AG08396 (cell line): Measurements from ENCODE around the gene MALRD1.

ENCODE experiments used
- DNase-seq: peaks from one replicate; pipeline ENCODE4 v3.0.0; 2012; ENCODE audit warnings: low spot score, mixed read lengths

Gene MALRD1

DNA sequence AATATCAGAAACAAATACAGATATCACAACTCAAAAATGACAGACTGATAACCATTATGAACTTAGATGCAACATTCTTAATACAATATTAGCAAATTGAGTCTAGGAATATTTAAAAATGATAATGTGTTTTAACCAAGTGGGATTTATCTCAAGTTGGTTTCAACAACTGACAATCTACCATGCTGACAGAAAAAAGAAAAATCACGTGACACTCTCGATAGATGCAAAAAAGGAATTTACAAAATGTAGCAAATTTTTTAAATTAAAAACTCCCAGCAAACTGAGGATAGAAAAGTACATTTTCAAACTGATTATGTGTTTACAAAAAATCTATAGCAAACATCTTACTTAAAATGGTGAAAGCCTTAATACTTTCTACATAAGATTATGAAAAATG is 177.4 kb downstream of the MALRD1 start:
- no peak for DNase-seq

GRCh38 chr10:19231034-19231433 is 182.4 kb downstream of the MALRD1 start:
- no peak for DNase-seq

DNA sequence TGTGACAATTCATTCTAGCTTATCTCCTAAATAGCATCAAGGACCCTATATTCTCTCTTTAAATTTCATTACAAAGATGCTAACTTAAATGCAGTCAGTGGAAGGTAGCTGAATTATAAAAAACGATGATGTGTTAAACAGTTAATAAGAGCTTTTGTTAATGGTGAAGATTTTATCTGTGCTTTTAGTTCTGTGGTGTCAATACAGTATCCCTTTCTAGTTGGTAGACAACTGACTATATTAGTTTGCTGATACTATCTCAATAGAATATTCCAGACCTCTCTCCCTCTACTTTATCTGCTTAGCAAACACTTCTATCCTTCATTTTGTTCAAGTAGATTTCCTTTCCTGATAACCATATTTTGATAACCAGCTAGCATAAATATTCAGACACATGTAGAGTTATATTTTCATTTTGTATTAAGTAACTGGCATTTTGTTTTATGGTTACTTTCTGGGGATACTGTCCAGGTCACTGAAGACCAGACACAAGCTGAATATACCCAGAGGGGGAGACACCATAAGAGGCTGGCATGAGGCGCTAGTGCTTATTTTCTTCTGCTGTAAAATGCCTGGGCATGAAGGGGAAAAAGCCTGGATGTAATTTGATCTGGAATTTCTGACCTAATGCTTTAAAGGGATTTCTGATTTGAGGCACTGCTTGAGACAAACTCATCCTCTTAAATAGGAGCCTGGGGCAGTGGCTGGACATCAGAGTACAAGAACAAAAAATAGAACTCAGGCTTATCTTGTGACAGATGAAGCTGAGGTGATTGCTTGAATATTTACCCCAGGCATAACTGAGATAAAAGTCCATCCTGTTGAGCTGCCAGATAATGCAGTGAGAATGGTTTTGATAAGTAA is 197.5 kb downstream of the MALRD1 start:
- DNase-seq: no peak

GRCh38 chr10:19247843-19248242 is 199.2 kb downstream of the MALRD1 start:
- DNase-seq: no peak

- DNase-seq: peak; percentile 8
These were observed 201.9 kb downstream of the MALRD1 start for GRCh38 chr10:19250546-19250945.

GRCh38 chr10:19252531-19252930 is 203.9 kb downstream of the MALRD1 start:
- no peak for DNase-seq

- DNase-seq: no peak
These were observed 207.7 kb downstream of the MALRD1 start for GRCh38 chr10:19256331-19256730.

GRCh38 chr10:19263262-19263661 is 214.7 kb downstream of the MALRD1 start:
- DNase-seq: no peak

DNA sequence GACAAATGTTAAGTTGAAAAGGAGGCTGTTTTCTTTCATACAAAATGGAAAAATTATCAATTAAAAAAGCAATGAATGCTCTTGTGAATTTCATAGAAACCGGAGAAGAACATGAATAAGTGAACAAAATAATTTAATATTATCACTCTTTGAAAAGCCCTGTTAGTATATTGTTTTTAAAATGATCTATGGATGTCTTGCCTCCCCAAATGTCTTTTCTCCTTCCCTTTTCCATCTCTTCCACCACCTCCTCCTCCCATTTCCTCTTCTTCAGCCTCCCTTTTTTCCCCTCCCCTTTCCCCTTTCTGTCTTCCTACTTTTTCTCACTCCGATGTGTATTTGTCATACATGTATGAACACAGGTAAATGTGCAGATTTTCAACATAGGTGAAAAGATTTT is 234.7 kb downstream of the MALRD1 start:
- no peak for DNase-seq

DNA sequence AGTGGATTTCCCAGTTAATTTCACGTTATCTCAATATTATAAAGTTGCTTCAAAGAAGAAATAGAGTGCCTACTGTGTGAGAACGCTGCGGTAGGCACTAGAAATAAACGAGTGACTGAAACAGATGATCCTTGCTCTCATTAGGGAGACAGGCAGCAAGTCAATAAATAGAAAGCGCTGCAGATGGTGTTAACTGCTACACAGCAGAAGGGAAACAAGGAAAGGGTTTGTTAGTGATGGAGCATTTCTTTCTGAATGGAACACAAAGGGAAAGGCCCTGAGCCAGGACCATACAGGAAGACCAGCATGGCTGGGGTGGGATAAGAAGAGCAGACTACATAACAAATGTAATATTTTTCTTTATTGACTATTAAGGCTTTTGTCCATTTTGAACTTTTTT is 235.2 kb downstream of the MALRD1 start:
- DNase-seq: no peak

GRCh38 chr10:19290770-19291169 is 242.2 kb downstream of the MALRD1 start:
- no peak for DNase-seq

GRCh38 chr10:19294233-19294632 is 245.6 kb downstream of the MALRD1 start:
- DNase-seq: no peak

DNA sequence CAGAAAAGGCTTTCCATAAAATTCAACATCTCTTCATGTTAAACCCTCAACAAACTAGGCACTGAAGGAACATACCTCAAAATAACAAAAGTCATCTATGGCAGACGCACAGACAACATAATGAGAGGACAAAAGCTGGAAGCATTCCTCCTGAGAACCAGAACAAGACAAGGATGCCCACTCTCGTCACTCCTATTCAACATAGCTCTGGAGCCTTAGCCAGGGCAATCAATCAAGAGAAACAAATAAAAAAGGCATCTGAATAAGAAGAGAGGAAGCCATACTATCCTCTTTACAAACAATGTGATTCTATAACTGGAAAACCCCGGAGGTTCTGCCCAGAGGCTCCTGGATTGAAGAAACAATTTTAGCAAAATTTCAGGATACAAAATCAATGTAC is 251.0 kb downstream of the MALRD1 start:
- DNase-seq: no peak

DNA sequence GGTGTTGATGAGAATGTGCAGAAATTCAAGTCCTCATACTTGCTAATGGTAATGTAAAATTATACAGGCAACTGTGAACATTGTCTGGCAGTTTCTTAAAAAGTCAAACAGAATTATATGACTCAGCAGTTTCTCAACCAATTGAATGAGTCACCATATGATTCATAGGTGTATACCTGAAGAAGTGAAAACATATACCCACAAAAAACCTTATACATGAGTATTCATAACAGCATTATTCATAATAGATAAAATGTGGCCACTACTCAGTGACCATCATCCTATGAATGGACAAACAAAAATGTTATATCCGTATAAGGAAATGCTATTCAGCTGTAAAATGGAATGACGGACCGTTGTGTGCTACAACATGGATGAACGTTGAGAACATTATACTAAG is 253.5 kb downstream of the MALRD1 start:
- DNase-seq: peak; percentile 1

DNA sequence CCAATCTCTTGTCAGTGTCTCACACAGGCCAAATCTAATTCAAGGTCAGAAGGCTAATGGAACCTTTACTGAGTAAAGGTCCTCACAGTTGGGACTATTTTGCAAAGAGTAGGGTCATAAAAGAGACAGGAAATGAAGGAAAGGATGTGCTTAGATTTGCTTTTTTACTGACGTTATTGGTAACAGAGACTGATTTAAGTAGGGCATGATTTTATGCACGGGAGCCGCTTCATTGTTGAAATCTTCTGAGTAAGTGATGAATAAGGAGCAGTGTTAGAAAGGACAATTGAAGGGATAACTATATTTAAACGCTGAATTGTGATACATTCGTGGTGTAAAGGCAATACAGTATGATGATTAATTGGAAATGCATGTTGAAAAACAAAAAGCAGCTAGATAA is 261.5 kb downstream of the MALRD1 start:
- no peak for DNase-seq

DNA sequence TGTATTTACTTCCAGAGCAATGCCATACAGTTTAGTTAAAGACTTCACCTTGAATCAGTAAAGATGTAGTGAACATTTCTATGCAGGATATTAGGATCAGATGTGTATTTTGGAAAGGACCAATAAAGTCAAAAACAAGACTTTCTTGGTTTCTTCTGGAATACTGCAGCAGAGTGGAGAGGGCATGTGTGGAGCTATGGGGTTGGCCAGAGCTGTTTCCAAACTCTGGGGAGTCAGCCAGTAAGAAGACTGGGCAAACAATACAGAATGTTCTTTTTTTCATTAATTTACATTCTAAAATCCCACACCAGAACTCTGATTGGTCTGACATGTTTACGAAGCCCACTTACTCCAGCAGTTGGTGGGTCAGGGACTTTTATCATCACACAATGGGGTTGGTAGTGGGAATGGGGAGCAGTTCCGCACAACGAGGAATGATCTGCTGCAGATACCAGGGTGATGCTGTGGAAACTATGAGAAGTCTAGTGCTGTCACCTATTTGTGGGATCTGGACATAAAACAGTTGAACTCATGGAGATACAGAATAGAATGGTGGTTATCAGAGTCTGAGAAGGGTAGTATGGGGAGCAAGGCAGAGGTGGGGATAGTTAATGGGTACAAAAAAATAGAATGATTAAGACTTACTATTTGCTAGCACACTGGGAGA is 267.7 kb downstream of the MALRD1 start:
- DNase-seq: no peak

DNA sequence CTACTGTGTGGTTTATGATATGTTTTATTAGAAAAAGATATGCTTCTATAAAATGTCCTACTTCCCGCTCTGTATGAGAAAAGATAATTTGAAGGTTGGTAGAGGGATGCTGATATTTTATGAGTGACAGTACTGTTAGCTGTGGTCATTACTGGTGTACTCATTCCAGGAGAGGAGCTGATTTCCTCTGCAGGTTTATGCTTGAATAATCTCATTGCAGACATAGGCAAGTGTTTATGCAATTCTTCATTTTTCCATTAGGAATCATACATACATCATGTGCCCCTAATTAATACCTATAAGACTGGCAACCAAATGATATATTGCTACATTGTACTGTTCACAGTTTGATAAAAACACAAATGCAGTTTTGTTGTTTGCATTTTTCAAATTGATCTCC is 269.4 kb downstream of the MALRD1 start:
- no peak for DNase-seq

DNA sequence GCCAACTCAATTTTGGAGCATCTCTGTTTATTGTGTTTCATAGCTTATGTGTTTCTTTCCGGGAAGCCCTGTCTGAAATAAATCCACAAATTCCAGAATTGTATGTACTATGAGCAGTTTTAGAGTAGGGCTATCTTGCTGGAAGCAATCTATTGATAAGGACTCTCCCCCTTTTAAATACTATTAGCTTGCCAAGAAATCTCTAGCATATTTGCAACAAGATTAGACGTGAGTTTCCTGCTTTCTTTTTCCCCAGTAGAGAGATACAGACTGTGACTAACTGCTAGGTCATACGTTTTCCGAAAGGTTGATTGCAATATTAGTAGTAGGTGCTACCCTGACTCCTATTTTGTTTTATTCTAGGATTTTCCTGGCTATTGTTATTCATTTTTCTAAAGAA is 277.0 kb downstream of the MALRD1 start:
- no peak for DNase-seq

DNA sequence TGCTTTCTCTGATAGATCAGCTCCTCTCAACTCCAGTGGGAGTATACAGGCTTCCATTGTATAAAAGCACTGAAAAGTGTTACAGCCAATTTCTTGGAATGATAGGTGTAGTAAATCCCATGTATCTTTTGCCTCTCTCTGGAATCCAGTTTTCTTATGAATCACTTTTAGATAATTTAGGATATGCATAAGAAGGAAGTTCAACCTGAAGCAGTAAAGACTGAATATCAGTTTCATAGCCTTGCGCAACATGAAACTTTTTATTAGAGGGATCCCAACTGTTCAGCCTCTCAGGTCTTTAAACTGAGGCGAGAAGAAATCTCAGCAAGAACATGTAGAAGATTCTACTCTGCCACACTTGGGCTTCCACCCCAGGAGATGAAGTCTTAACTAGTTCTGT is 280.0 kb downstream of the MALRD1 start:
- no peak for DNase-seq

GRCh38 chr10:19329475-19329874 is 280.9 kb downstream of the MALRD1 start:
- no peak for DNase-seq

- no peak for DNase-seq
These were observed 283.7 kb downstream of the MALRD1 start for GRCh38 chr10:19332304-19332703.

DNA sequence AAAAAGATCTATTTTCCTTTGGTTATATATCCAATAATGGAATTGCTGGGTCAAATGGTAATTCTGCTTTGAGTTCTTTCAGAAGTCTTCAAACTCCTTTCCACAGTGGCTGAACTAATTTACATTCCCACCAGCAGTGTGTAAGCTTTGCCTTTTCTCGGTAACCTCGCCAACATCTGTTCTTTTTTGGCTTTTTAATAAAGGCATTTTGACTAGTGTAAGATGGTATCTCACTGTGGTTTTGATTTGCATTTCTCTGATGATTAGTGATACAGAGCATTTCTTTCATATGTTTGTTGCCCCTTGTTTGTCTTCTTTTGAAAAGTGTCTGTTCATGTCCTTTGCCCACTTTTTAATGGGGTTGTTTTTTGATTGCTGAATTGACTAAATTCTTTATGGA is 285.0 kb downstream of the MALRD1 start:
- no peak for DNase-seq

DNA sequence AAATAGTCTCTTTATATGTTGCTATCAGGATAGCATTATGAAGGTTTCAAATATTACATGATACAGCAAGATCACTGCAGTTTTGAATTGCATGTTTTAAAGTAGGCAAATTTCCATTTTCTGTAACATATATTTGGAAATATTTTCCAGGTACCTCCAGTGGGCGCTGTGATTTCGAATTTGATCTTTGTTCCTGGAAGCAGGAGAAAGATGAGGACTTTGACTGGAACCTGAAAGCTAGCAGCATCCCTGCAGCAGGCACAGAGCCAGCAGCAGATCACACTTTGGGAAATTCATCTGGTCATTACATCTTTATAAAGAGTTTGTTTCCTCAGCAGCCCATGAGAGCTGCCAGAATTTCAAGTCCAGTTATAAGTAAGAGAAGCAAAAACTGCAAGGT is 299.0 kb downstream of the MALRD1 start:
- no peak for DNase-seq

DNA sequence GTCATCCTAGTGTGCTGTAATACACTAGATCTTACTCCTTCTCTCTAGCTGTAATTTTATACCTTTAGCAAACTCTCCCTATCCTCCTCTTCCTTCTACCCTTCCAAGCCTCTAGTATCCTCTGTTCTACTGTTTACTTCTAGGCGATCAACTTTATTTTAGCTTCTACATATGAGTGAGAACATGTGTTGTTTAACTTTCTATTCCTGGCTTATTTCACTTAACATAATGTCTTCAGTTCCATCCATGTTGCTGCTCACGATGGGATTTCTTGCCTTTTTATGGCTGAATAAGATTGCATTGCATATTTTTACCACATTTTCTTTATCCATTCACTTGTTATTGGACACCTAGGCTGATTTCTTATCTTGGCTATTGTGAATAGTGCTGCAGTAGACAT is 318.6 kb downstream of the MALRD1 start:
- DNase-seq: no peak
